ENCODE results near the gene ENAM.
A peak's percentile ranks its signal among the peaks of the same experiment; 100 is the strongest.

Gene ENAM

DNA sequence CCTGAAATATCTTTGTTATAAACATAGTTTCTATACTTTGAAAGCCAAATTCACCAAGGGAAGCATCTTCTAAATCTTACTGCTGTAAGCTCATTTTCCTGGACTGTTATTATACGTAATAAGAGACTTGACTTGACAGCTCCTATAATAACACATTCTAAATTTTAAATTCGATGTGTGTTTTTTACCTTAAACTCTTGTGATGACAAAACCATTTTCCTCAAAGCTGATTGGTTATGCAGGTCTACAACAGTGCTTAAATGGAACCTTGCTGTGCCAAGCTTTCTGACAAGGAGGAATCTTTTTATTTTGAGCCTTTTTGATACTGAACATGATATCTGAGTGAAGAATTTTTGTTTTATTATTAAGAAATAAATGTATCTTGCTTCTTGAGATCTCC lies at the start of gene ENAM:
Gene ENAM (plus strand): TSS at position 301 of the 400 bp plus-strand sequence. CDS start 757 bp downstream, outside the sequence.
- no peak for DNase-seq

DNA sequence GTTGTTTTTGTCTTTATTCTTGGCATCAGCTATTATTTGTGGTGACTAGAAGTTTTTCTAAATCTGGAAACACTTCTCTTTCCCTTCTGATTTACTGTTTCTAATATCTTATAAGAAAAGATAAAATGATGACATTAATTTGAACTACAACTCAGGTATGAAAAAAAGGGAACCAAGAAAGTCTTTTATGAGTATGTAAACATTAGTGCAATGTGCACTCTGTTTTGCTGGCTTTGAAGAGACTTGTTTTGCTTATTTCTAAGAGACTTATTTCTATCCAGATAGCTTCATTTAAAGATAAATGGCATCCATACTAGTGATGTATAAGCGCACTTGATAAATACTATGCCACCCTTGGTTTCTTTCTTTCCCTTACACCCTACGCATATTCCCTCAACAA lies 46.6 kb upstream of the ENAM start:
- no peak for DNase-seq

- DNase-seq: no peak
Measured at GRCh38 chr4:70583952-70584834, 44.4 kb upstream of the ENAM start.

GRCh38 chr4:70586841-70587240 lies 41.7 kb upstream of the ENAM start:
- no peak for DNase-seq

DNA sequence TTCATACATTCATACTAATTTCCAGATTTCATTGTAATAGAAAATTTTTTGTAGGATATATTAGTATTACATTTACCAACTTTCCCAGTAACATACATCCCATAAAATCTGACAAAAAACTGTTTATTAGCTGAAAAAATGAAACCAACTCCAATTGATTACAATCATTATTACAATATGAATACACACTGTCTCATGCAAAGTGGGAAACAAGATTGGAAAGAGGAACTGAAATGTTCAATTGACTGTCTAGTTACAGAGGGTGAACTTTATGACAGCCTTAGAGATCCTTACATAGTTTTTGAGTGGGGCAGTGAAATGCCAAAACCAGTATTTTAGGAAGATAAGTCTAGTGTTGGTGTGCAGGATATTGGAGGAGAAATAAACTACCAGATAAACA lies 38.8 kb upstream of the ENAM start:
- DNase-seq: no peak

- DNase-seq: no peak
Measured at GRCh38 chr4:70591955-70592582, 36.5 kb upstream of the ENAM start, which contains the start of gene AMBN. Gene AMBN (plus strand): TSS chr4:70592256. CDS start chr4:70592359, 103 bp downstream.

DNA sequence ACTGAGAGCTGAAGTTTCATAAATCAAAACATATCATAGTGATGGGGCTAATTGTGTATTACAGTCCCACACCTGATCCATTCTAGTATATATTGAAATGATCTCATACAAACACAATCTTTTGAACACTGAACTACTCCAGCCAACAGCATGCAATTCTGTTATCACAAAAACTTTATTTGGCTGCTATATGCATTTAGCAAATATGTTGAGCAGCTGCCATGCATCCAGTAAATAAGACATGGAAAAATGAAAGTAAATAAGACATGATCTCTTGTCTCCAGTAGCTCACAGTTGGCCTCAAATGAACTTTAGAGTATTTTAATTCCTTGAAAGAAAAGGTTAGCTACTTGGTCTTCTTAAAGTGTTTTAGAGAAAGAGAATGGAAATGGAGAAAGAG lies 34.3 kb upstream of the ENAM start:
- no peak for DNase-seq

DNA sequence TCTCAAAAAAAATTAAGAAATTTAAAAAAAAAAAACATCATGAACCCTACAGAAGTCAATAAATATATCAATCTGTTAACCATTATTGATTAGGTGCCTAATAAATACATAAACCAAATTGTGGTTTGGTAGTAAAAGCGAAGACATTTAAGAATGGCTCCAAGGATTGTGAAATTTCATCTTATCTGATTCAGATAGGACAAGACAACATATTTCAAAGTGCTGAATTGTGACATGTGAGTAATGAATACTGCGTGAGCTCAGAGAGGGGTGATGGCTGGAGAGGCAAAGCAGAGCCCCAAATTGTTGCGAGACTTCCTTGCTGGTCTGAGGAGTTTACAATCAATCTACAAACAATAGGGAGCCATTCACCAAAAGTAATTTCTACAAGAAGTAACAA lies 28.2 kb upstream of the ENAM start:
- DNase-seq: no peak

- DNase-seq: no peak
Measured at GRCh38 chr4:70600977-70601376, 27.6 kb upstream of the ENAM start.

DNA sequence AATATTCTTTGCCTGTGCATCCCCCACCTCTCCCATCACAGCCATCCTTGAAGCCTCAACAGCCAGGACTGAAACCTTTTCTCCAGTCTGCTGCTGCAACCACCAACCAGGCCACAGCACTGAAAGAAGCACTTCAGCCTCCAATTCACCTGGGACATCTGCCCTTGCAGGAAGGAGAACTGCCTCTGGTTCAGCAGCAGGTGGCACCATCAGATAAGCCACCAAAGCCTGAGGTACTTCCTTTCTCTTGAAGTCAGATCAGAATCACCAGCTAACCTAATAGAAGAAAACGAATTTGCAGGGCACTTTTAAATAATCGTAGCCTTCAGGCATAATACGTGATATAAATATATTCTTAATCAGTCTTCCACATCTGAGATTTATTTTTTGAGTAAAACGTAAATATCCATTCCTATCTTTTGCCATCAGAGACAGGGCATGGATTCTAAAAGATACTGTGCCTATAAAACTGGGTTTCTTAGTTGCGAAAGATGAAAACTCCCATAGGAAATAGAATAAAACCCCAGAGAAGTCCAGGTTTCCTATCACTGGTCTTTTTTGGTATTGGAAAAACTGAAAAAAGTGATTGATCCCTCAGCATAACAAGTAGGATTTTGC lies 27.0 kb upstream of the ENAM start:
- peak; percentile 46 for DNase-seq

DNA sequence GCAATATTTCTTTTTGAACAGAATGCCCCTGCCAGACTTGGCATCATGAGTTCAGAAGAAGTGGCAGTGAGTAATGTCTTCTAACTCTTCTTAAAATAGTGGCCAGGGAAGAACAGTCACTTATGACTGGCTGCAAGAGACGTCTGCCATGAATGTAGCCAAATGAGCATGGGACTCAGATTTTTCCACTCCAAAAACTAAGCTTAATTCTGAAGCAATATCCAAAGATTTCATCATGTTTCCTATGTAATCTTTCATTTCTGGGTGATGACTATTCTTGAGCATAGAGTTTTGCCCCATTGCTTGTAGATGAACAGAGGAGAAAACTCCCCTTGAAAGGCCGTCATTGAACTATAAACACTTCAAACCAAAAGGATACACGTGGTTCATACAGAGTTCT lies 24.7 kb upstream of the ENAM start:
- DNase-seq: no peak

GRCh38 chr4:70606459-70606858 lies 22.1 kb upstream of the ENAM start:
- DNase-seq: no peak

DNA sequence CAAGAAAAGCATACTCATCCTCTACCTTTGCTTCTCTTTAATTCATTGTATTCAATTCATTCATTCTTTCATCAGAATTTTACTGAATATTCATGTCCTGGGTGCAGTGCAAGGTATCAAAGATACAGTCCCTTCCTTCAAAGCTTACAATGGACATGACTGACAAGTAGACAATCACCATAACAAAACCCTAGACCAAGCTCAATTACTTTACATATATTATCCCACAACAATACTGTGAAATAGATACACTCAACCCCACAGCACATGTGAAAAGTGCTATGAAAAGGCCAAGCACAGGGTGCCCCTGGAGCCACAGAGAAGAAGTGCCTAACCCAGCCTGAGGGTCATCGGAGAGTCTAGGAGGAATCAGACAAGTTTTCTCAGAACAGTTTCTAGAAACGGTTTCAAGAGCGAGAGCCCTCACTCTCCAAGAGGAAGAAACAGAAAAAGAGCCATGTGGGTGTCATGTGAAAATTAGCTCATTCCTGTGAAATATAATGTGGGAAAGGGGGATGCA lies 21.1 kb upstream of the ENAM start:
- DNase-seq: no peak

DNA sequence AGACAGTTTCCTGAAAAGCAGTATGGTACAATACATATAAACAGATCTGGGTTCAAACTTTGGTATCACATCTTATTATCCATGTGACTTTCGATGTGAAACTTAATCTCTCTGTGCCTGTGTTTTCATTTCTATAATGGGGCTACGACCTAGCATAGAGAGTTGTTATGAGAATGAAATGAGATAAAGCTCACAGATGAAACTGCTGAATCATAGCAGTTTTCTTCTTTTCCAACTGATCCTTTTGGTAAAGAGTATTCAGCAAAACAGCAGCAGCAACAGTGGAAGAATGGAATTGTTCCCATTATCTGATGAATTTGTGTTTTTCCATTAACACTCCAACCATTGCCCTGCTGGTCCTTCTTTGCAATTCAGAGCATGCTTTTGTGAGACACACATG lies 20.2 kb upstream of the ENAM start:
- DNase-seq: no peak

DNA sequence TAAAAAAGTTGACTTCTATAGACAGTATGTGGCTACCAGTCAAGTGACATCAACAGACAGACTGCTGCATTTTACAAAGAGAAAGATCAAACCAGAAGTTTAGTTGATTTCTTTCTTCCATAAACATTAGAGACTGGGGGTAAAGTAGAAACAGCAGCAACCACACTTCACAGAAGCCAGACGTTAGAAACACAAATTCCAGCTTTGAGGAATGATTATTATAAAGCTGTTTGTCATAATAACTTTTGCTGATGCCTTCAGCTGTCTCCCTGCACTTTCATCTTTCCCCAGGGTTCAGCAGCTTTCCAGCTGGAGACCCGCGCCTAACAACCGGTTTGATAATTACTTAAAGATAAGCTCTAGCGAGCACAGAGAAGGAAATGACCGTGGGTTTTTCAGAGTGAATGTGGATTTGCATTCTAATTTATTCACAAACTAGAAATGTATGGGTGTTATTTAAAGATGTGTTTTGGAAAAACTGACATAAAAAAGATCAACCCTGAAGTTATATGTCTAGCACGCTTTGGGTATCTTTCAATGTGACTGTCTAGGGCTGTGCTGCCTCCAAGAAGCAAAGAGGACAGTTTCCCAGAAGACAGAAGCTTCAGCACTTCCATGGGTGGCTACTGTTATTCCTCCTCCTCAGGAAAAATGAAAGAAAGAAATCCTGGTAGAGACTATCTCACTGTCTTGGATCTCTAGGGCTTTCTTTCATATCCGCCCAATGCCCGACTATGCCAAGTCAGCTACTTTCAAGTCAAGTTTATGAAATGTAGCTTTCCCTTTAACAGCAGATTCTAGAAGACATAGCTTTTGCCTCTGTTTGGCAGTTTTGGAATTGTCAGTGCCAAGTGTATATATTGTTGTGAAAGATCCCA lies 15.0 kb upstream of the ENAM start:
- no peak for DNase-seq

DNA sequence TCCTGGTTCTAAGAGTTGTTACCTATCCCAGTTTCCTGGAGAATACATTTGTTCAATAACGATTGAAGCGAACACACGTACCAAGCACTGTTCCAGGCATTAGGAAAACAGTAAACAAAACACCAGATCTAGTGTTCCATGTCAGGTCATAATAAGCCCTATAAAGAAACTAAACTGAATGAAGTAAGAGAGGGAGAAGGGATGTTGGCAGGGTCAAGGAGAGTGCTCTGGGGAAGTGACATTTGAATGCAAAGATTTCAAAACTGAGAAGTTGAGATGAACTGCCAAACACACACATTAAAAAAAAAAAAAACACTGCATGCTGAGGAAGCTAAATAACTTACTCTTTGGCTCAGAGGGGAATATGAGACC lies 14.4 kb upstream of the ENAM start:
- DNase-seq: no peak

DNA sequence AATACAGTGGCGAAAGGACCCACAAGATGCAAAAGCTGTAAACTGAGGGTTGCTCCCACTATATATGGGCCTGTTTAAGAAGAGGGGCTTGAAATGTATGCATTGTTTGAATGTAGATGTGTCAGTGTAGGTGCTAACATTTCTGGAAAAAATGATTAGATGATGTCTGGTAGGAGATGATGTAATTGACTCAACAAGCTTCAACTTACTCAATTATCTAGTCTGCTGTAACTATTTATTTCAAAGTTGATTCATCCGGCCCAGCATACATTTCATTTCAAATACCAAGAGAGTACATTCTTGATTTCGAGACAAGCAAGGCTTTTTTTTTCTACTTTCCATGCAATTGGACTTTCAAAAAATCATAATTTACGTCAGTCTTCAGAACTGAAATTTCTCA lies 9.3 kb upstream of the ENAM start:
- DNase-seq: no peak

GRCh38 chr4:70619778-70620177 lies 8.8 kb upstream of the ENAM start:
- DNase-seq: no peak

DNA sequence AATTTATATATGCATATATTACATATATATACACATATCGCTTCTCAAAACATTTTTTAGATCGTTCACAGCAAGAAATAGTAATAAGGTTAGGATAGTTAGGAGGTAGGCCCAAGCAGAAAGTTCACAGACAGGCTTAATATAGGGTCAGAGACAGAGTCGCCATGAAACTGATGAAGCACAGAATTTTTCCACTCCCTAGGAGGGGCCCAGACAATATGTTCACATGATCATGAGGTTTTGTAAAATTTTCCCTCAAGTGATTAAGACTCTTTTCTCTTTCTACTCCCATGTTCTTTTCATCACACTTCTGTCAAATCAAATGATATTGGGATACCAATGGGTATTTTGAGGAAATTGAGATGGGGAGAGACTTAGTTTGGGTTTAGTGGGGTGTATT lies 5.2 kb upstream of the ENAM start:
- DNase-seq: no peak

- no peak for DNase-seq
Measured at GRCh38 chr4:70624226-70624793, 4.2 kb upstream of the ENAM start.

GRCh38 chr4:70627620-70628019 lies 924 bp upstream of the ENAM start:
- DNase-seq: no peak

DNA sequence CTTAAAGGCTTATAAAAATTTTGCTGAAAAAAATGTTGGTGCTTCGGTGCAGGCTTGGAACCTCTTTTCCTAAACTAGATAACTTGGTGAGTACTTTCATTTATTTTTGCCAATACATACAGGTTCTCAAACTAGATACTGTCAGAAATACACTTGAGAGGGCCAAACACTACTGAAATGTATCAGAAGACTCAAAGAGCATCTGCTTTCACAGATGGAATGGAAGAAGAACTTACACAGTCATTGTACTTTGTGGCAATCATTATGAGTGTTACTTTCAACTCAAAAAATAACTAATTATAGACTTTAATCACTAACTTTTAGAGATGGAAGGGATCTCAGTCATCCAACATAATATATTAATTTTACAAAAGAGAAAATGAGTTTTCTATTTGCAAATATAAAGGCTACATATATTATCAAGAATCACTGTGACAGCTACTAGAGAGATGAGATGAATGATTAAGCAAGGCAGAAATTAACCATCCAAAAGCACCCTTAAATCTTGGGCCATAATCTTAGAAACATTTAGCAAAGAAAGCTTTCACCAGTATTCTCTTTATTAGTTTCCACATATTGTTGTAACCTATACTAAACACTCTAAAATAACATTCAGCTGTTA lies 1.0 kb downstream of the ENAM start:
- DNase-seq: no peak
